ENCODE data around the gene BCR. TPM values are rescaled to one million over a fixed set of nuclear protein-coding genes. Genes with fewer than 3 reads are reported as not detected.
A peak's percentile ranks its signal among the peaks of the same experiment; 100 is the strongest.

BCR gene
- total and polyA plus RNA-seq, 2 of the 13 experiments (the other 11 are each of a cell fraction or from before 2014, with no cell fraction given): 19.9 to 33.6 TPM

GRCh38 chr22:23246982-23247766 lies 66.9 kb downstream of the BCR start (continued):
- TF ChIP-seq ZBTB43 (CRISPR knock-in tag; conservative IDR thresholded peaks at IDR 0.05) (no peak; the same call in 1 of the 2 replicates), NR2F1 (CRISPR knock-in tag; IDR thresholded peaks at IDR 0.05) (peak in 1 of 2 experiments; percentile 22; a peak in 1 of 4 replicates), ZNF317 (CRISPR knock-in tag; IDR thresholded peaks at IDR 0.05) (no peak), IRX3 (CRISPR knock-in tag; IDR thresholded peaks at IDR 0.05; ENCODE audit: borderline replicate concordance, low read depth) (no peak), STAT5B (CRISPR knock-in tag; IDR thresholded peaks at IDR 0.05) (no peak), BRCA1 (CRISPR knock-in tag; IDR thresholded peaks at IDR 0.05) (no peak), ZNF883 (CRISPR knock-in tag; IDR thresholded peaks at IDR 0.05; ENCODE audit: not compliant biosample characterization) (no peak), ZNF589 (CRISPR knock-in tag; conservative IDR thresholded peaks at IDR 0.05) (no peak), FOXK1 (CRISPR knock-in tag; IDR thresholded peaks at IDR 0.05; ENCODE audit: borderline replicate concordance, low read depth) (peak; percentile 79; the same call in 1 of the 2 replicates), ZNF205 (CRISPR knock-in tag; IDR thresholded peaks at IDR 0.05) (no peak), THAP11 (CRISPR knock-in tag; IDR thresholded peaks at IDR 0.05) (no peak; the same call in 1 of the 2 replicates), NR0B2 (CRISPR knock-in tag; IDR thresholded peaks at IDR 0.05) (no peak), ZNF605 (CRISPR knock-in tag; IDR thresholded peaks at IDR 0.05) (no peak; the same call in 1 of the 2 replicates), GABPB1 (CRISPR knock-in tag; IDR thresholded peaks at IDR 0.05) (peak; percentile 61), EEA1 (CRISPR knock-in tag; IDR thresholded peaks at IDR 0.05; ENCODE audit: borderline replicate concordance) (no peak), SMAD1 (CRISPR knock-in tag; IDR thresholded peaks at IDR 0.05; ENCODE audit: borderline replicate concordance, low read depth) (no peak), FOXC1 (CRISPR knock-in tag; IDR thresholded peaks at IDR 0.05; ENCODE audit: borderline replicate concordance) (no peak), ZBTB44 (CRISPR knock-in tag; IDR thresholded peaks at IDR 0.05) (no peak), HNRNPLL (IDR thresholded peaks at IDR 0.05; ENCODE audit: low read depth, low read length, poor library complexity, severe bottlenecking) (no peak), SIX1 (CRISPR knock-in tag; IDR thresholded peaks at IDR 0.05; ENCODE audit: borderline replicate concordance) (peak; percentile 80; the same call in 1 of the 2 replicates), HNF4A (CRISPR knock-in tag; IDR thresholded peaks at IDR 0.05) (peak; percentile 30), PHF5A (CRISPR knock-in tag; IDR thresholded peaks at IDR 0.05; ENCODE audit: low read depth, unreplicated experiment) (no peak), MAZ (IDR thresholded peaks at IDR 0.05; ENCODE audit: borderline replicate concordance, low read depth, low read length) (no peak), MAZ (CRISPR knock-in tag; IDR thresholded peaks at IDR 0.05; ENCODE audit: low read depth) (no peak), ATF6 (CRISPR knock-in tag; conservative IDR thresholded peaks at IDR 0.05) (no peak)
